MCF 10A (cell line): ENCODE data around the gene MAP3K10. TPM values are rescaled to one million over a fixed set of nuclear protein-coding genes. Genes with fewer than 3 reads are reported as not detected.

Experiments used
- BruUV-seq: library from RNA; stranded (reverse); fragments of 400-500 nt; replicated peaks from 2 replicates; lab custom pipeline; 2021; lab: Mats Ljungman, UMichigan
- CTCF ChIA-PET: fragments of 300-600 bp; sonication (Branson Sonifier 250); formaldehyde crosslinking; extraction: SDS; loops from one replicate; lab custom pipeline; 2021; ENCODE audit warnings: antibody characterized with exemption, inconsistent platforms; lab: Yijun Ruan, JAX
- POLR2A ChIA-PET: fragments of 300-600, 350-650 bp; sonication (Branson Sonifier 250); formaldehyde crosslinking; extraction: SDS; loops from one replicate; lab custom pipeline; 2020; ENCODE audit warnings: antibody characterized with exemption, inconsistent platforms; lab: Yijun Ruan, JAX
- DNase-seq: peaks from one replicate; pipeline ENCODE4 v3.0.0-alpha.2; 2018; ENCODE audit not compliant: unreplicated experiment
- H3K27ac Mint-ChIP-seq: one replicate; pipeline ENCODE4 v1.8.0; 2022; ENCODE audit warnings: mild to moderate bottlenecking, low read depth, mixed read lengths; ENCODE audit not compliant: unreplicated experiment
- H3K27me3 Mint-ChIP-seq: one replicate; pipeline ENCODE4 v1.8.0; 2022; ENCODE audit warnings: mixed read lengths; ENCODE audit not compliant: insufficient read depth, unreplicated experiment
- H3K36me3 Mint-ChIP-seq: one replicate; pipeline ENCODE4 v1.8.0; 2022; ENCODE audit warnings: mild to moderate bottlenecking, moderate library complexity, mixed read lengths; ENCODE audit not compliant: insufficient read depth, unreplicated experiment
- H3K4me1 Mint-ChIP-seq: one replicate; pipeline ENCODE4 v1.8.0; 2022; ENCODE audit warnings: mixed read lengths; ENCODE audit not compliant: insufficient read depth, unreplicated experiment
- H3K4me3 Mint-ChIP-seq: one replicate; pipeline ENCODE4 v1.8.0; 2022; ENCODE audit warnings: mild to moderate bottlenecking, moderate library complexity, mixed read lengths; ENCODE audit not compliant: unreplicated experiment
- H3K9me3 Mint-ChIP-seq: one replicate; pipeline ENCODE4 v1.8.0; 2022; ENCODE audit warnings: mixed read lengths; ENCODE audit not compliant: unreplicated experiment
- CTCF ChIP-seq: fragments of 200-600 bp; IDR thresholded peaks from one replicate; pipeline ENCODE4 v1.8.0; 2022; ENCODE audit warnings: antibody characterized with exemption, mild to moderate bottlenecking; ENCODE audit not compliant: unreplicated experiment
- intact Hi-C: fragments of 100-400 bp; cut with micrococcal nuclease; formaldehyde crosslinking; loops from 2 replicates; pipeline ENCODE4 v1.14.1; 2022
- total RNA-seq: library from RNA; stranded (reverse); gene quantifications from 2 replicates; pipeline ENCODE4 v1.2.3, GENCODE V29; 2022

MAP3K10 gene
- total RNA-seq, 1 experiment from 2014 or later = 17.1 TPM

GRCh38 chr19:40221858-40222619, 30.8 kb downstream of the MAP3K10 start:
- POLR2A ChIA-PET = interaction anchor here (1.2 kb wide), 1 partner anchor 74 kb away, joined by 3 read pairs; no protein-coding TSS in a partner anchor
- peaks cover 3% of the 10 kb centered on the region for H3K27me3 Mint-ChIP-seq

GRCh38 chr19:40223135-40223822, 32.1 kb downstream of the MAP3K10 start:
- Mint-ChIP-seq H3K4me3 (no peak overlapping the region), H3K36me3 (peaks cover 9% of the 10 kb centered on the region), H3K27ac (no peak overlapping the region), H3K27me3 (no peaks in the 10 kb centered on the region), H3K9me3 (peaks cover 8% of the 10 kb centered on the region), H3K4me1 (peaks cover 39% of the 10 kb centered on the region)
- TF ChIP-seq CTCF = no peak
- CTCF ChIA-PET = interaction anchor here (0.9 to 1.4 kb wide), 4 partner anchors 54 to 84 kb away, joined by 3 to 6 read pairs (median 4); no protein-coding TSS in a partner anchor
- intact Hi-C loops = loop anchor here (5.0 kb wide), 1 partner anchor 66 kb away; no protein-coding TSS in a partner anchor
- DNase-seq = no peak
- POLR2A ChIA-PET = interaction anchor here (1.2 kb wide), 1 partner anchor 76 kb away, joined by 3 read pairs; no protein-coding TSS in a partner anchor
- no TSS peak for BruUV-seq

More at GRCh38 chr19:40221858-40222619, 30.8 kb downstream of the MAP3K10 start:
- CTCF ChIA-PET = interaction anchor here (0.6 to 4.2 kb wide), 8 partner anchors 14 to 82 kb away, joined by 3 to 36 read pairs (median 4); no protein-coding TSS in a partner anchor
- Mint-ChIP-seq H3K36me3 (peaks cover 9% of the 10 kb centered on the region), H3K9me3 (peaks cover 8% of the 10 kb centered on the region), H3K4me1 (peaks cover 38% of the 10 kb centered on the region), H3K27ac (no peak overlapping the region), H3K4me3 (no peak overlapping the region)
- peak; percentile 93 for DNase-seq
- TF ChIP-seq CTCF = peak; percentile 77
- intact Hi-C loops = loop anchor here (1.0 to 5.0 kb wide), 2 partner anchors 65 to 82 kb away; no protein-coding TSS in a partner anchor
- BruUV-seq = no TSS peak

GRCh38 chr19:40224342-40225150, 33.3 kb downstream of the MAP3K10 start:
- CTCF ChIA-PET = interaction anchor here (0.7 to 2.1 kb wide), 2 partner anchors 38 to 85 kb away, joined by 3 to 8 read pairs; no protein-coding TSS in a partner anchor
- intact Hi-C loops = loop anchor here (5.0 kb wide), 1 partner anchor 67 kb away; no protein-coding TSS in a partner anchor
- no peak overlapping the region for H3K4me3 Mint-ChIP-seq
- H3K36me3 Mint-ChIP-seq = peaks cover 9% of the 10 kb centered on the region
- H3K4me1 Mint-ChIP-seq = peaks cover 36% of the 10 kb centered on the region
- H3K9me3 Mint-ChIP-seq = peaks cover 8% of the 10 kb centered on the region
- POLR2A ChIA-PET = interaction anchor here (0.6 to 1.0 kb wide), 3 partner anchors 30 to 232 kb away, joined by 3 to 4 read pairs (median 3); no protein-coding TSS in a partner anchor
- no peaks in the 10 kb centered on the region for H3K27me3 Mint-ChIP-seq
- DNase-seq = peak; percentile 98
- BruUV-seq = no TSS peak
- no peak overlapping the region for H3K27ac Mint-ChIP-seq
- no peak for TF ChIP-seq CTCF
